CD4-positive, alpha-beta T cell (primary cell): ENCODE results near the gene TCIRG1. TPM values are rescaled to one million over a fixed set of nuclear protein-coding genes. Genes with fewer than 3 reads are reported as not detected.

ENCODE experiments used
- ATAC-seq: fragments of 200-7000 bp; cut with Tn5 transposase; one replicate; pipeline ENCODE4 v1.10.0; 2022; ENCODE audit warnings: mild to moderate bottlenecking; ENCODE audit not compliant: poor library complexity
- CTCF ChIA-PET: fragments of 350-600 bp; sonication (Branson Sonifier 250); formaldehyde crosslinking; loops from one replicate; lab custom pipeline; 2021; ENCODE audit warnings: antibody characterized with exemption, inconsistent platforms; lab: Charles Lee
- POLR2A ChIA-PET: fragments of 350-600 bp; sonication (Branson Sonifier 250); formaldehyde crosslinking; loops from one replicate; lab custom pipeline; 2021; ENCODE audit warnings: antibody characterized with exemption, inconsistent platforms; lab: Charles Lee
- DNase-seq, 14 experiments: peaks; one replicate each; pipeline ENCODE4 v3.0.0-alpha.2; 2013 to 2020; ENCODE audit warnings: mixed read lengths in 2 of 14
- H3K27ac ChIP-seq, 2 donors: one replicate each; pipeline versions ENCODE4 v1.5.1 to v1.7.0; 2013; ENCODE audit warnings: low read length in 2 of 2, low read depth in 1 of 2, mild to moderate bottlenecking in 1 of 2
- H3K27me3 ChIP-seq, 2 experiments: 1 replicate in 1 of 2; 2 replicates in 1 of 2; pipeline versions ENCODE4 v1.6.1 to v1.7.0; 2013; ENCODE audit warnings: low read length in 2 of 2, control low read depth in 1 of 2, mild to moderate bottlenecking in 1 of 2, moderate library complexity in 1 of 2; ENCODE audit not compliant: insufficient read depth in 2 of 2, control insufficient read depth in 1 of 2
- H3K36me3 ChIP-seq: one replicate; pipeline ENCODE4 v1.6.1; 2013; ENCODE audit warnings: low read length, control low read depth; ENCODE audit not compliant: insufficient read depth
- H3K4me1 ChIP-seq: one replicate; pipeline ENCODE4 v1.6.1; 2013; ENCODE audit warnings: low read length, control low read depth; ENCODE audit not compliant: insufficient read depth
- H3K4me3 ChIP-seq: one replicate; pipeline ENCODE4 v1.5.1; 2013; ENCODE audit warnings: mild to moderate bottlenecking, low read length, moderate library complexity
- H3K9me3 ChIP-seq, 2 experiments: 1 replicate in 1 of 2; 2 replicates in 1 of 2; pipeline versions ENCODE4 v1.6.1 to v1.7.0; 2013; ENCODE audit warnings: low read length in 2 of 2, mild to moderate bottlenecking in 2 of 2, control low read depth in 1 of 2, moderate library complexity in 1 of 2; ENCODE audit not compliant: control insufficient read depth in 1 of 2, insufficient read depth in 1 of 2
- H3K27ac Mint-ChIP-seq: one replicate; pipeline ENCODE4 v1.8.0; 2020; ENCODE audit warnings: mixed read lengths
- H3K27me3 Mint-ChIP-seq: one replicate; pipeline ENCODE4 v1.8.0; 2021; ENCODE audit warnings: mixed read lengths
- H3K36me3 Mint-ChIP-seq: one replicate; pipeline ENCODE4 v1.8.0; 2021; ENCODE audit warnings: low read depth, mixed read lengths
- H3K4me1 Mint-ChIP-seq: one replicate; pipeline ENCODE4 v1.8.0; 2021; ENCODE audit warnings: low read depth, mixed read lengths
- H3K4me3 Mint-ChIP-seq: one replicate; pipeline ENCODE4 v1.8.0; 2020; ENCODE audit warnings: mild to moderate bottlenecking, mixed read lengths
- H3K9me3 Mint-ChIP-seq: one replicate; pipeline ENCODE4 v1.8.0; 2020; ENCODE audit warnings: mixed read lengths
- CTCF ChIP-seq: fragments of 200-600 bp; IDR thresholded peaks from one replicate; pipeline ENCODE4 v1.8.0; 2022; ENCODE audit warnings: antibody characterized with exemption, mild to moderate bottlenecking
- intact Hi-C, 2 experiments: fragments of 100-400 bp; cut with DNase I in 1 of 2; cut with micrococcal nuclease in 1 of 2; formaldehyde crosslinking; loops; one replicate each; pipeline versions ENCODE4 v1.15.1 to v1.9.0; 2023 to 2025; cut with DNase I, micrococcal nuclease
- total RNA-seq, 174 experiments: library from RNA in 2 of 174; stranded (reverse) in 2 of 174; gene quantifications; one replicate each; pipeline ENCODE4 v1.2.3 and lab custom pipeline; 2021 to 2026

Gene TCIRG1
- total RNA-seq, 2 experiments from 2014 or later: 202 to 207 TPM

- Mint-ChIP-seq H3K27me3 (peaks cover 4% of the 10 kb centered on the region), H3K9me3 (no peaks in the 10 kb centered on the region), H3K36me3 (no peaks in the 10 kb centered on the region), H3K27ac (no peak overlapping the region), H3K4me3 (no peak overlapping the region), H3K4me1 (peaks cover 3% of the 10 kb centered on the region)
- peak in 1 of 14 experiments; percentile 48 for DNase-seq
- Histone ChIP-seq H3K36me3 (no peaks in the 10 kb centered on the region), H3K4me3 (no peak overlapping the region), H3K27me3 (no peaks in the 10 kb centered on the region), H3K27ac (no peak overlapping the region), H3K4me1 (peaks cover 5% of the 10 kb centered on the region), H3K9me3 (peaks cover 0 to 4% of the 10 kb centered on the region in 2 experiments)
- intact Hi-C loops: no loop called here
- CTCF ChIA-PET: no interaction called here
- ATAC-seq: peak; percentile 29
- POLR2A ChIA-PET: no interaction called here
- TF ChIP-seq CTCF: no peak
Observed at GRCh38 chr11:68014157-68014946, 24.5 kb upstream of the TCIRG1 start.

GRCh38 chr11:68014947-68015447 lies 23.8 kb upstream of the TCIRG1 start:
- Histone ChIP-seq H3K27ac (no peak overlapping the region), H3K9me3 (peaks cover 0 to 4% of the 10 kb centered on the region in 2 experiments), H3K4me1 (peaks cover 2% of the 10 kb centered on the region), H3K36me3 (no peaks in the 10 kb centered on the region), H3K27me3 (no peaks in the 10 kb centered on the region), H3K4me3 (no peak overlapping the region)
- Mint-ChIP-seq H3K4me1 (no peaks in the 10 kb centered on the region), H3K9me3 (no peaks in the 10 kb centered on the region), H3K36me3 (no peaks in the 10 kb centered on the region), H3K27me3 (no peaks in the 10 kb centered on the region), H3K4me3 (no peak overlapping the region), H3K27ac (no peak overlapping the region)
- no peak for DNase-seq
- no peak for TF ChIP-seq CTCF
- ChIA-PET CTCF (no interaction called here), POLR2A (no interaction called here)
- ATAC-seq: no peak
- intact Hi-C loops: no loop called here

GRCh38 chr11:68015467-68015866 lies 23.4 kb upstream of the TCIRG1 start:
- no peaks in the 10 kb centered on the region for H3K36me3 ChIP-seq
- no peak overlapping the region for H3K27ac Mint-ChIP-seq
- no peak overlapping the region for H3K27ac ChIP-seq
- no peaks in the 10 kb centered on the region for H3K36me3 Mint-ChIP-seq
- no peak for TF ChIP-seq CTCF
- ATAC-seq (no peak), DNase-seq (no peak)
- no peaks in the 10 kb centered on the region for H3K27me3 ChIP-seq
- H3K9me3 Mint-ChIP-seq: no peaks in the 10 kb centered on the region
- CTCF ChIA-PET: no interaction called here
- POLR2A ChIA-PET: no interaction called here
- peaks cover 0 to 4% of the 10 kb centered on the region in 2 experiments for H3K9me3 ChIP-seq
- intact Hi-C loops: no loop called here
- H3K4me1 ChIP-seq: no peaks in the 10 kb centered on the region
- H3K4me1 Mint-ChIP-seq: no peaks in the 10 kb centered on the region
- no peaks in the 10 kb centered on the region for H3K27me3 Mint-ChIP-seq
- H3K4me3 ChIP-seq: no peak overlapping the region
- no peak overlapping the region for H3K4me3 Mint-ChIP-seq
